Lung (tissue), 12 donors: ENCODE measurements around the gene DNMBP. TPM values are rescaled to one million over a fixed set of nuclear protein-coding genes. Genes with fewer than 3 reads are reported as not detected.

ENCODE experiments used
- ATAC-seq: fragments of 200-7000 bp; cut with Tn5 transposase; one replicate; pipeline ENCODE4 v1.9.1; 2020; ENCODE audit warnings: moderate number of reproducible peaks; ENCODE audit not compliant: insufficient read depth, low FRiP score
- DNase-seq, 3 donors: peaks; one replicate each; pipeline ENCODE4 v3.0.0-alpha.2; 2013 to 2017
- H3K27ac ChIP-seq, 2 donors: one replicate each; pipeline ENCODE4 v1.5.1; 2013; ENCODE audit warnings: mild to moderate bottlenecking in 2 of 2, moderate library complexity in 2 of 2, control low read depth in 1 of 2, inconsistent platforms in 1 of 2, low read depth in 1 of 2, low read length in 1 of 2
- H3K27me3 ChIP-seq, 3 donors: one replicate each; pipeline ENCODE4 v1.5.1; 2013; ENCODE audit warnings: low read length in 2 of 3; ENCODE audit not compliant: control insufficient read depth in 3 of 3, insufficient read depth in 3 of 3
- H3K36me3 ChIP-seq, 4 donors: one replicate each; pipeline ENCODE4 v1.5.1; 2013; ENCODE audit warnings: low read length in 4 of 4, mild to moderate bottlenecking in 1 of 4, moderate library complexity in 1 of 4; ENCODE audit not compliant: control insufficient read depth in 4 of 4, insufficient read depth in 4 of 4
- H3K4me1 ChIP-seq, 5 donors: one replicate each; pipeline ENCODE4 v1.5.1; 2013; ENCODE audit warnings: low read length in 5 of 5, mild to moderate bottlenecking in 2 of 5, moderate library complexity in 1 of 5; ENCODE audit not compliant: control insufficient read depth in 5 of 5, insufficient read depth in 5 of 5
- H3K4me3 ChIP-seq: one replicate; pipeline ENCODE4 v1.5.1; 2013; ENCODE audit warnings: mild to moderate bottlenecking, control low read depth, moderate library complexity
- H3K9ac ChIP-seq, 2 donors: one replicate each; pipeline ENCODE4 v1.5.1; 2013; ENCODE audit warnings: low read length in 2 of 2, control low read depth in 1 of 2; ENCODE audit not compliant: insufficient read depth in 1 of 2
- H3K9me3 ChIP-seq, 4 donors: one replicate each; pipeline ENCODE4 v1.5.1; 2013; ENCODE audit warnings: low read length in 3 of 4, mild to moderate bottlenecking in 1 of 4, moderate library complexity in 1 of 4; ENCODE audit not compliant: control insufficient read depth in 4 of 4, insufficient read depth in 3 of 4
- WGBS, 2 donors: extraction: QIAGEN DNeasy Blood & Tissue Kit; methylation state at CpG; one replicate each; pipeline ENCODE4 v1.1.7; 2013; 5-methylcytosine and 5-hydroxymethylcytosine counted together
- polyA plus RNA-seq, 2 donors: library from polyadenylated mRNA; stranded (reverse); fragments of 200-250 nt; gene quantifications; one replicate each; pipeline ENCODE4 v1.2.1, GENCODE V29; 2013
- total RNA-seq, 2 donors: library from RNA; depleted of rRNA in 1 of 2; stranded (reverse); fragments of >200 nt in 1 of 2; gene quantifications; one replicate each; pipeline ENCODE4 v1.2.1, GENCODE V29; 2014 to 2021
- TF ChIP-seq, protein P1 (sequence below): IDR thresholded peaks from 2 replicates; pipeline ENCODE4 v1.5.1; 2012; ENCODE audit warnings: mild to moderate bottlenecking; ENCODE audit errors: control extremely low read depth, extremely low read depth
- donor health status: control.
- donor health status: control.
- donor health status: Bipolar disorder and iron deficiency.
- donor health status: healthy.
- donor health status: DM: yes; HTN: yes; CAD: no.

The DNMBP gene
- total and polyA plus RNA-seq, 4 donors = 6.5 to 31.0 (median 12.5) TPM

DNA sequence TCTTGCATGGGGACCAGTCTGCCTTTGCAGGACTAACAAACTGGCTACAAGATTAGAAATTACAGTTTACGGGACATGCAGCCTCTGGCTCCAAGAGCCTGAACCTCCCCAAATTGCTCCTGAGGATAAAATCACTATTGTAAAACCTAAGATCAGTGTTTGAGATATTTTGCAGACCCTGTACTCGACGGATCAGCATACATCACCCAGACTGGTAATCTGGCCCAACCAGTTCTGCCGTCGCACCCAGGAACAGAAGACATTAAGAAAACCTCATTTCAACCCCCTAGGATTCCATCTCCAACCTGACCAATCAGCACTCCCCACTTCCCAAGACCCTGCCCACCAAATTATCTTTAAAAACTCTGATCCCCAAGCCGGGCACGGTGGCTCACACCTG, 27.1 kb upstream of the DNMBP start:
- no peaks in the 10 kb centered on the region for H3K27me3 ChIP-seq
- no peak for DNase-seq
- no peak overlapping the region for H3K4me3 ChIP-seq
- no peak for ATAC-seq
- H3K4me1 ChIP-seq = peaks cover 0 to 4% (median 0%) of the 10 kb centered on the region in 5 donors
- H3K27ac ChIP-seq = no peak overlapping the region
- TF ChIP-seq, protein P1, sequence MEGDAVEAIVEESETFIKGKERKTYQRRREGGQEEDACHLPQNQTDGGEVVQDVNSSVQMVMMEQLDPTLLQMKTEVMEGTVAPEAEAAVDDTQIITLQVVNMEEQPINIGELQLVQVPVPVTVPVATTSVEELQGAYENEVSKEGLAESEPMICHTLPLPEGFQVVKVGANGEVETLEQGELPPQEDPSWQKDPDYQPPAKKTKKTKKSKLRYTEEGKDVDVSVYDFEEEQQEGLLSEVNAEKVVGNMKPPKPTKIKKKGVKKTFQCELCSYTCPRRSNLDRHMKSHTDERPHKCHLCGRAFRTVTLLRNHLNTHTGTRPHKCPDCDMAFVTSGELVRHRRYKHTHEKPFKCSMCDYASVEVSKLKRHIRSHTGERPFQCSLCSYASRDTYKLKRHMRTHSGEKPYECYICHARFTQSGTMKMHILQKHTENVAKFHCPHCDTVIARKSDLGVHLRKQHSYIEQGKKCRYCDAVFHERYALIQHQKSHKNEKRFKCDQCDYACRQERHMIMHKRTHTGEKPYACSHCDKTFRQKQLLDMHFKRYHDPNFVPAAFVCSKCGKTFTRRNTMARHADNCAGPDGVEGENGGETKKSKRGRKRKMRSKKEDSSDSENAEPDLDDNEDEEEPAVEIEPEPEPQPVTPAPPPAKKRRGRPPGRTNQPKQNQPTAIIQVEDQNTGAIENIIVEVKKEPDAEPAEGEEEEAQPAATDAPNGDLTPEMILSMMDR = no peak
- H3K9ac ChIP-seq = no peak overlapping the region
- peaks cover 0 to 2% (median 0%) of the 10 kb centered on the region in 4 donors for H3K9me3 ChIP-seq
- 82 to 89% methylated on average over 7 of the region's 7 CpGs for whole genome bisulfite sequencing, 2 donors
- H3K36me3 ChIP-seq = no peaks in the 10 kb centered on the region

DNA sequence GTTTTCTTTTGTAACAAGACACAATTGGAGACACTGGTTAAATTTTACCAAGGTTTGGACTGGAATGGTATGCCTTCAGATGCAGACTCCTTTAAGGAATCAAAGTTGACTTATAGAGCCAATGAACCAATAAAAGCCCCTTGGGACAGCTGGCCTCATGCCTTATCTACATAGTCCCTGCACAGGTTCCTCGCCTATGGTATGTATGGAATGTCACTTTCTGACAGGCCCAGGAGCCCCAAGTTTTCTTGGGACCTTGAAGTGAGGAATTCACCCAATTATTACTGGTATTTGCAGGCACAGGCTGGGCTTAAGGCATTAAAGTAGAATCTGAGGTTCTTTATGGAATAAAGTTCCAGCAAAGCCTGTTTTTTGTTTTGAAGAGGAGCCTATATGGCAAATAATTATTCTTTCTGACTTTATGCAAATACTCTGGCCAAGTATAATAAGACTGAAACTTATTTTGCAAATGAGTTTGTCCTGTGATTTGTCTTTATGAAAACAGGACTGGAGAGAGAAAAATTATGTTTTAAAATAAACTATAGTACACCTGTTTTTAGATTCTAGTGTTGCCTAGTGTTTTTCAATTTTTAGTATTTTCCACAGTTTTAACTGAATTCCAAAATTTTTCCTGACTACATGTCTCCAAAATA, 24.1 kb upstream of the DNMBP start:
- no peak overlapping the region for H3K9ac ChIP-seq
- no peak overlapping the region for H3K27ac ChIP-seq
- no peak overlapping the region for H3K4me3 ChIP-seq
- DNase-seq (no peak), ATAC-seq (no peak)
- H3K27me3 ChIP-seq = no peaks in the 10 kb centered on the region
- TF ChIP-seq, protein P1 = no peak
- H3K9me3 ChIP-seq = peaks cover 0 to 2% (median 0%) of the 10 kb centered on the region in 4 donors
- peaks cover 0 to 4% (median 0%) of the 10 kb centered on the region in 5 donors for H3K4me1 ChIP-seq
- 74 to 88% methylated on average over 1 of the region's 1 CpG for WGBS, 2 donors
- H3K36me3 ChIP-seq = no peaks in the 10 kb centered on the region

DNA sequence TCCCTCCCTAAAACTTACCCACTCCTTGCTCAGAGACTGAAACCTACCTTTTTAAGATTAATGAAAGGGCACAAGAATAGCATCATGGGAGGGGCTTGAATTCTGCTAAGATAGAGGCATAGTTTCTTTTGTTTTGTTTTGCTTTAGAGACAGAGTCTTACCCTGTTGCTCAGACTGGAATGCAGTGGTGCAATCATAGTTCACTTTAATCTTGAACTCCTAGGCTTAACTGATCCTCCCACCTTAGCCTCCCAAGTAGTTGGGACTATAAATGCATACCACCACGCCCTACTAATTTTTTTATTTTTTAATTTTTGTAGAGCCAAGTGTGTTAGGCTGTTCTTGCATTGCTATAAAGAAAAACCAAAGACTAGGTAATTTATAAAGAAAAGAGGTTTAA, 17.7 kb upstream of the DNMBP start:
- ATAC-seq = no peak
- TF ChIP-seq, protein P1 = no peak
- H3K27ac ChIP-seq = no peak overlapping the region
- H3K9me3 ChIP-seq = peaks cover 0 to 6% (median 4%) of the 10 kb centered on the region in 4 donors
- H3K4me3 ChIP-seq = no peak overlapping the region
- no peak for DNase-seq
- H3K4me1 ChIP-seq = peaks cover 0 to 3% (median 0%) of the 10 kb centered on the region in 5 donors
- 93 to 100% methylated on average over 1 of the region's 1 CpG for WGBS, 2 donors
- H3K9ac ChIP-seq = no peak overlapping the region
- H3K36me3 ChIP-seq = no peaks in the 10 kb centered on the region
- H3K27me3 ChIP-seq = no peaks in the 10 kb centered on the region
